Measurements from ENCODE around the gene DLG2. TPM values are rescaled to one million over a fixed set of nuclear protein-coding genes. Genes with fewer than 3 reads are reported as not detected.
A peak's percentile ranks its signal among the peaks of the same experiment; 100 is the strongest.
"Not testable (repeated sequence)": the region's sequence is repeated elsewhere in the genome, so short reads cannot be mapped to it uniquely, and the experiment has no call there.

The DLG2 gene
- total and polyA plus RNA-seq, 2 of the 8 experiments (the other 6 are each of a cell fraction or from before 2014, with no cell fraction given), result 1.7 to 14.3 TPM

GRCh38 chr11:83587797-83588196 is 2039.3 kb downstream of the DLG2 start:
- H3K9me3 ChIP-seq (ENCODE audit: insufficient read depth in 2 of 2, low read depth in 1 of 2, low read length in 1 of 2); H4K5ac ChIP-seq (ENCODE audit: insufficient read length, low read depth, low read length); FAIRE-seq; H3K36me3 ChIP-seq (ENCODE audit: control insufficient read depth in 2 of 4, insufficient read depth in 4 of 4, low read length in 3 of 4); H2BK20ac ChIP-seq (ENCODE audit: low read length); H3K9ac ChIP-seq (replicated peaks in 1 of 4; ENCODE audit: extremely low read depth in 1 of 4, low read depth in 3 of 4, low read length in 3 of 4); H3K27me3 ChIP-seq (replicated peaks in 1 of 4; ENCODE audit: control insufficient read depth in 3 of 4, extremely low read depth in 1 of 4, insufficient read depth in 3 of 4, low read length in 3 of 4); H3K4me2 ChIP-seq (ENCODE audit: insufficient read depth in 1 of 2, low read depth in 2 of 2, low read length in 2 of 2); H4K20me1 ChIP-seq (replicated peaks in 1 of 2; ENCODE audit: control insufficient read depth in 1 of 2, insufficient read depth in 2 of 2, low read length in 2 of 2); H2BK15ac ChIP-seq (ENCODE audit: low read length); H3K23me2 ChIP-seq (ENCODE audit: low read depth, low read length); H3K14ac ChIP-seq (ENCODE audit: insufficient read length); H4K91ac ChIP-seq (replicated peaks; ENCODE audit: insufficient read length, low read length); H3K79me2 ChIP-seq (ENCODE audit: control insufficient read depth in 1 of 2, insufficient read depth in 2 of 2, low read length in 2 of 2); H4K8ac ChIP-seq (ENCODE audit: extremely low read depth, insufficient read depth, low read length); H3K79me1 ChIP-seq (ENCODE audit: low read depth, low read length); H2AFZ ChIP-seq (ENCODE audit: low read length); H3K4ac ChIP-seq (replicated peaks; ENCODE audit: insufficient read length, low read depth, low read length); H2BK120ac ChIP-seq (replicated peaks; ENCODE audit: low read depth, low read length); H3K27ac ChIP-seq (ENCODE audit: low read depth, low read length); H2AK5ac ChIP-seq (ENCODE audit: low read depth, low read length); H2BK12ac ChIP-seq (ENCODE audit: low read depth, low read length); H3K56ac ChIP-seq (replicated peaks; ENCODE audit: insufficient read length, low read depth, low read length); H3K4me1 ChIP-seq (replicated peaks in 1 of 4; ENCODE audit: control insufficient read depth in 3 of 4, insufficient read depth in 4 of 4, low read length in 3 of 4); H2BK5ac ChIP-seq (ENCODE audit: low read depth, low read length); H3K23ac ChIP-seq (ENCODE audit: insufficient read length): not testable (repeated sequence)
- H3K18ac ChIP-seq (ENCODE audit: extremely low read depth, low read length), result peak overlapping the region; percentile 62; the same call in 1 of the 2 replicates
- 64% methylated on average over 11 of the region's 14 CpGs; no CpG with 5 or more reads in 1 of the 2 experiments for WGBS, 2 experiments (ENCODE audit: extremely low coverage in 1 of 2, insufficient coverage in 1 of 2, insufficient read length in 1 of 2, insufficient replicate concordance in 2 of 2, low coverage in 1 of 2, low lambda C conversion rate in 2 of 2, missing lambda C conversion rate in 1 of 2)
- H3K4me3 ChIP-seq (ENCODE audit: extremely low read depth in 1 of 4, insufficient read depth in 2 of 4, low read depth in 3 of 4, low read length in 4 of 4), result peak overlapping the region in 1 of 4 experiments; percentile 35; a peak in 2 of 8 replicates
- CTCF ChIA-PET (ENCODE audit: partially characterized antibody), result interaction anchor here (1.1 to 2.2 kb wide), 4 partner anchors 11 to 304 kb away, joined by 4 to 5 read pairs (median 4); no protein-coding TSS in a partner anchor
- POLR2A ChIA-PET (ENCODE audit: partially characterized antibody), result interaction anchor here (1.1 to 1.6 kb wide), 3 partner anchors 12 to 302 kb away, joined by 3 to 4 read pairs (median 4); partner anchors contain the start of gene CCDC90B
- peak in 1 of 2 experiments; percentile 62 for DNase-seq (ENCODE audit: low read depth in 1 of 2, low spot score in 2 of 2)
